Ishikawa (cell line): ENCODE results near the gene POLN.

Experiments used
- CEBPB ChIP-seq: IDR thresholded peaks from 2 replicates; pipeline ENCODE4 v1.6.1; 2012
- RAD21 ChIP-seq: IDR thresholded peaks from 2 replicates; pipeline ENCODE4 v1.6.1; 2012; ENCODE audit warnings: low read depth
- TAF1 ChIP-seq: IDR thresholded peaks from 2 replicates; pipeline ENCODE4 v1.6.1; 2012; ENCODE audit warnings: low read depth, mild to moderate bottlenecking
- YY1 ChIP-seq: IDR thresholded peaks from 2 replicates; pipeline ENCODE4 v1.6.1; 2012; ENCODE audit warnings: low read depth
- ZBTB7A ChIP-seq: IDR thresholded peaks from 2 replicates; pipeline ENCODE4 v1.6.1; 2012; ENCODE audit warnings: low read depth
- TF ChIP-seq, protein P1 (sequence below): IDR thresholded peaks from 2 replicates; pipeline ENCODE4 v1.6.1; 2012

DNA sequence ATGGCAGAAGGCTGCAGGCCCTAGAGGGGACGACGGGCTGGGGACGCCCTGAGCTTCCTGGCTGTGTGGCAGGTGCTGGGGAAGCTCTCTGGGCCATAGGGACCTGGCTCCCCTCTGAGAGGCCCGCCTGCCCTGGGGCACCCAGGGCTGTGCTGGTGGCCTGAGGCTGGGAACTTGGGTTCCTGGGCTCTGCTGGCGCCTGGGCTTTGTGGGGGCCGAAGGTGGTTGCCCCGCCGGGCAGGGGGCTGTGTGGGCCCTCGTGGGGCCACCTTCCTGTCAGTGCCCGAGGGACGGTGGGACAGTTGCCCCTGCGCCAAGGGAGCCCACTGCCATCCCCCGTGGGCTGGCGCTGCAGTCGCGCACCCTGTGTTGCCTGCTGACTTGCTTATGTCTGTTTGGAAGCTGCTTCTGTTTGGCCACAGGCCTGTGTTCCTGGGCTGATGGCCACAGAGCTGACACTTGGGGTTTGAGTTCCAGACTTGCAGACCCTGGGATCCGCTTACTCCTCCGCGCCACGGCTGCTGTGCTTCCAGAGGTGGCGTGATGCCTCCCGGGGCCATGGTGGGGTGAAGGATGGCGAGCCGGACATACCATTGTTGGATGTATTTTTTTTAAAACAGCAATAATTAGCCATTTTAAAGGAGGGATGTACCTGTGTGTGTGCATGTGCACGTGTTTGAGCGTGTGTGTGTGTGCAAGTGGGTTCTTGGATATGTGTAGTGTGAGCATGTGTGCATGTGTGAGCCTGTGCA is 174.3 kb downstream of the POLN start:
- TF ChIP-seq YY1 (no peak), TAF1 (no peak), ZBTB7A (no peak), CEBPB (no peak), RAD21 (no peak)
- TF ChIP-seq, protein P1, sequence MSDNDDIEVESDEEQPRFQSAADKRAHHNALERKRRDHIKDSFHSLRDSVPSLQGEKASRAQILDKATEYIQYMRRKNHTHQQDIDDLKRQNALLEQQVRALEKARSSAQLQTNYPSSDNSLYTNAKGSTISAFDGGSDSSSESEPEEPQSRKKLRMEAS: no peak
